Osteoblast (primary cell): Measurements from ENCODE around the gene CIB1. TPM values are rescaled to one million over a fixed set of nuclear protein-coding genes. Genes with fewer than 3 reads are reported as not detected.

Source experiments
- DNase-seq: peaks from one replicate; pipeline ENCODE4 v3.0.0; 2011; ENCODE audit warnings: low spot score, mixed read lengths; ENCODE audit not compliant: insufficient read length; ENCODE audit errors: missing footprints
- H2AFZ ChIP-seq: 2 replicates; pipeline ENCODE4 v1.6.0; 2011; ENCODE audit warnings: mild to moderate bottlenecking, low read length
- H3K27ac ChIP-seq: 2 replicates; pipeline ENCODE4 v1.5.1; 2011; ENCODE audit warnings: mild to moderate bottlenecking, low read depth, low read length, moderate library complexity
- H3K27me3 ChIP-seq: 2 replicates; pipeline ENCODE4 v1.6.0; 2012; ENCODE audit warnings: mild to moderate bottlenecking, control low read depth, inconsistent platforms, low read length, moderate library complexity; ENCODE audit not compliant: insufficient read depth
- H3K36me3 ChIP-seq: 2 replicates; pipeline ENCODE4 v1.5.1; 2011; ENCODE audit warnings: mild to moderate bottlenecking, low read length, control low read depth, moderate library complexity; ENCODE audit not compliant: insufficient read depth
- H3K4me1 ChIP-seq: 2 replicates; pipeline ENCODE4 v1.5.1; 2011; ENCODE audit warnings: mild to moderate bottlenecking, low read length, control low read depth, moderate library complexity; ENCODE audit not compliant: insufficient read depth
- H3K4me2 ChIP-seq: 2 replicates; pipeline ENCODE4 v1.6.0; 2011; ENCODE audit warnings: mild to moderate bottlenecking, low read length; ENCODE audit not compliant: insufficient read depth
- H3K4me3 ChIP-seq: fragments of 200-600 bp; sonication (generic); 3 replicates; pipeline ENCODE4 v1.5.1; 2012; ENCODE audit warnings: mild to moderate bottlenecking, low read length, inconsistent platforms; ENCODE audit not compliant: insufficient read depth
- H3K79me2 ChIP-seq: 2 replicates; pipeline ENCODE4 v1.6.0; 2012; ENCODE audit warnings: mild to moderate bottlenecking, low read length, control low read depth, inconsistent platforms; ENCODE audit not compliant: insufficient read depth
- H3K9me3 ChIP-seq: 2 replicates; pipeline ENCODE4 v1.5.1; 2011; ENCODE audit warnings: low read depth, low read length, control low read depth
- H4K20me1 ChIP-seq: 2 replicates; pipeline ENCODE4 v1.6.0; 2012; ENCODE audit warnings: mild to moderate bottlenecking, low read length, control low read depth; ENCODE audit not compliant: insufficient read depth
- total RNA-seq: library from RNA; depleted of rRNA; stranded (reverse); fragments of >200 nt; gene quantifications from 2 replicates; pipeline ENCODE4 v1.2.3, GENCODE V29; 2012
- TF ChIP-seq, protein P1 (sequence below): IDR thresholded peaks from 2 replicates; pipeline ENCODE4 v1.5.1; 2011; ENCODE audit warnings: mild to moderate bottlenecking, low read depth, low read length, moderate library complexity; ENCODE audit errors: extremely low read depth

Gene CIB1
- total RNA-seq, 1 donor = 21.4 TPM

DNA sequence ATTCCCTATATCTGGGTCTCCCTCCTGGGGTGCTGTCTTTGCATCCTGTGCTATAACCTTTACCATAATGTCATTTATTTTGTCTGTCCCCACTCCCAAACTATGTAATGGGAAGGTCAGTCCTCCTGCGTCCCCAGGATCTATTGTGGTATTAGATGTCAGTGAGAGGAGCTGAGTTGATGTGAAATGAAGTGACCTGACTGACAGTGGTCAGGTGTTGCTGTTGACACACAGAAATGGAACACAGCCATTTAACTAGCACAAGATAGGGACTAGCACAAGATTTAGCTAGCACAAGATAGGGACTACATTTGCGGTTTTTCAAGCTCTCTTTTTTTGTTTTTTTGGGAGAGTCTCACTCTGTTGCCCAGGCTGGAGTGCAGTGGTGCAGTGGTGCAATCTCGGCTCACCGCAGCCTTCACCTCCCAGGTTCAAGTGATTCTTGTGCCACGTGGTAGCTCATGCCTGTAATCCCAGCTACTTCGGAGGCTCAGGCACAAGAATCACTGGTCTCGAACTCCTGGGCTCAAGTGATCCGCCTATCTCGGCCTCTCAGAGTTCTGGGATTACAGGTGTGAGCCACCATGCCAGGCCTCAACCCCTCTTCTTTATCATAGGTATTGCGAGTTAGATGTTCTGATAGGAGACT, 36.9 kb upstream of the CIB1 start:
- H3K27me3 ChIP-seq = no peaks in the 10 kb centered on the region

DNA sequence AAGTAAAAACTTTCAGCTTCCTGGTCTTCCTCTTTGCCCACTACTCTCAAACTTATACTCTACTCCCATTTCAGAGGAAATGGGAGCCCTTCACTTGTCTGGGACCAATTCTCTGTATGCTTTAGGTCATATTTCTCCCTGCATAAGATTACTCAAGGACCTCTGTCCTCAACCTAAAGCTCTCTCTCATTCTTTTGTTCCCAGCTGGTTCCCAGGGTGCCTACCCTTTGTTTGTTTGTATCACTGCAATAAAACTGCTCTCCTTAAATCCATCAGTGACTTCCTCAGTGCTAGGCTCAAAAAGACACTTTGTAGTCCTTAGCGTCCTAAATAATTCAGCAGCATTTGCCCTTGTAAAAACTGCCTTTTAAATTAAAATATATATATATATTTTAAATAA, 34.7 kb upstream of the CIB1 start:
- no peak for DNase-seq
- H2AFZ ChIP-seq = no peak overlapping the region
- no peak overlapping the region for H3K27ac ChIP-seq
- H4K20me1 ChIP-seq = peaks cover 38% of the 10 kb centered on the region
- TF ChIP-seq, protein P1, sequence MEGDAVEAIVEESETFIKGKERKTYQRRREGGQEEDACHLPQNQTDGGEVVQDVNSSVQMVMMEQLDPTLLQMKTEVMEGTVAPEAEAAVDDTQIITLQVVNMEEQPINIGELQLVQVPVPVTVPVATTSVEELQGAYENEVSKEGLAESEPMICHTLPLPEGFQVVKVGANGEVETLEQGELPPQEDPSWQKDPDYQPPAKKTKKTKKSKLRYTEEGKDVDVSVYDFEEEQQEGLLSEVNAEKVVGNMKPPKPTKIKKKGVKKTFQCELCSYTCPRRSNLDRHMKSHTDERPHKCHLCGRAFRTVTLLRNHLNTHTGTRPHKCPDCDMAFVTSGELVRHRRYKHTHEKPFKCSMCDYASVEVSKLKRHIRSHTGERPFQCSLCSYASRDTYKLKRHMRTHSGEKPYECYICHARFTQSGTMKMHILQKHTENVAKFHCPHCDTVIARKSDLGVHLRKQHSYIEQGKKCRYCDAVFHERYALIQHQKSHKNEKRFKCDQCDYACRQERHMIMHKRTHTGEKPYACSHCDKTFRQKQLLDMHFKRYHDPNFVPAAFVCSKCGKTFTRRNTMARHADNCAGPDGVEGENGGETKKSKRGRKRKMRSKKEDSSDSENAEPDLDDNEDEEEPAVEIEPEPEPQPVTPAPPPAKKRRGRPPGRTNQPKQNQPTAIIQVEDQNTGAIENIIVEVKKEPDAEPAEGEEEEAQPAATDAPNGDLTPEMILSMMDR = no peak
- peaks cover 42% of the 10 kb centered on the region for H3K36me3 ChIP-seq
- peak overlapping the region; percentile 12 for H3K4me2 ChIP-seq
- H3K4me1 ChIP-seq = peaks cover 24% of the 10 kb centered on the region
- no peak overlapping the region for H3K4me3 ChIP-seq
- H3K9me3 ChIP-seq = no peaks in the 10 kb centered on the region
- H3K27me3 ChIP-seq = no peaks in the 10 kb centered on the region
- peaks cover 73% of the 10 kb centered on the region for H3K79me2 ChIP-seq

More for the DNA sequence above, 36.9 kb upstream of the CIB1 start:
- TF ChIP-seq, protein P1 = no peak
- Histone ChIP-seq H3K4me1 (peaks cover 13% of the 10 kb centered on the region), H2AFZ (no peak overlapping the region), H3K9me3 (no peaks in the 10 kb centered on the region), H4K20me1 (peaks cover 38% of the 10 kb centered on the region), H3K27ac (no peak overlapping the region), H3K4me2 (no peak overlapping the region), H3K4me3 (no peak overlapping the region), H3K36me3 (peaks cover 42% of the 10 kb centered on the region), H3K79me2 (peaks cover 73% of the 10 kb centered on the region)
- no peak for DNase-seq

DNA sequence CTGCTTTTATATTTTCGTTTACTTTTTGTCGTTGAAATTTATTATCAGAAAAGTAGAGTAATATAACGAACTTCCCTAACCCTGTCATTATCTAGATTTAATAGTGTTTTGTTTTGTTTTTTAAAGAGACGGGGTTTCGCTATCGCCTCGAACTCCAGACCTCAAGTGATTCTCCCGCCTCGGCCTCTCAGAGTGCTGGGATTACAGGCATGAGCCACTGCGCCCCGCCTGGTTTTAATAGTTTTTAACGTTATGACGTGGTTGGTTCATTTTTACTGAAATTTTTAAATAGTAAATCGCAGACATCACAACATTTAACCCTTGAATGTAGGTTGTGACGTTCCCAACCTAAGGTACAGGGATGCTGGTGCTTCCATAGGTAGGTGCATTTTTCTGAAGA, 32.7 kb upstream of the CIB1 start:
- H4K20me1 ChIP-seq = peaks cover 30% of the 10 kb centered on the region
- peak overlapping the region; percentile 93 for H3K27ac ChIP-seq
- H3K9me3 ChIP-seq = no peaks in the 10 kb centered on the region
- peaks cover 55% of the 10 kb centered on the region for H3K79me2 ChIP-seq
- H3K4me3 ChIP-seq = peak overlapping the region; percentile 95
- TF ChIP-seq, protein P1 = no peak
- H2AFZ ChIP-seq = peak overlapping the region; percentile 98
- no peak for DNase-seq
- peaks cover 31% of the 10 kb centered on the region for H3K36me3 ChIP-seq
- H3K4me1 ChIP-seq = peaks cover 33% of the 10 kb centered on the region
- no peaks in the 10 kb centered on the region for H3K27me3 ChIP-seq
- peak overlapping the region; percentile 96 for H3K4me2 ChIP-seq

DNA sequence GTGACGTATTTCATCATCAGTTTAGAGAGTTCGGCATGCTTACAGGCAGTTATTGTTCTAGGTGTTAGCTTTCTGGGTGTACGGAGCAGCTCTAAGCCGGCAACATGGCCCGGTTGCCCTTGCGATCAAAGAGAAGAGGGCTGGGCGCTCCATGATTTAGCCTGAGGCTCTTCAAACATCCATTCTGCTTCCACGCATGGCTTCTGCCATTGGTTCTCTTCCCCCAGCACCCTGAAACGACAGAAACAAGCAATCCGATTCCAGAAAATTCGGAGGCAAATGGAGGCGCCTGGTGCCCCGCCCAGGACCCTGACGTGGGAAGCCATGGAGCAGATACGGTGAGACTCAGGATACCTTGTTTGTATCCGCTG, 32.3 kb upstream of the CIB1 start:
- peaks cover 26% of the 10 kb centered on the region for H3K36me3 ChIP-seq
- peaks cover 26% of the 10 kb centered on the region for H4K20me1 ChIP-seq
- peaks cover 51% of the 10 kb centered on the region for H3K79me2 ChIP-seq
- peak overlapping the region; percentile 98 for H2AFZ ChIP-seq
- no peaks in the 10 kb centered on the region for H3K27me3 ChIP-seq
- TF ChIP-seq, protein P1 = no peak
- H3K4me1 ChIP-seq = peaks cover 33% of the 10 kb centered on the region
- H3K27ac ChIP-seq = peak overlapping the region; percentile 93
- peak overlapping the region; percentile 96 for H3K4me2 ChIP-seq
- H3K4me3 ChIP-seq = peak overlapping the region; percentile 95
- peak; percentile 66 for DNase-seq
- H3K9me3 ChIP-seq = no peaks in the 10 kb centered on the region
